Measurements from ENCODE around the gene CCAR1. TPM values are rescaled to one million over a fixed set of nuclear protein-coding genes. Genes with fewer than 3 reads are reported as not detected.

The CCAR1 gene
- total RNA-seq, 2 experiments from 2014 or later = 80.1 to 86.3 TPM

Other genes starting within 250 kb of the CCAR1 start
- 10 to 100 TPM; 34.7 to 40.4 TPM for gene DNA2, start 249.3 kb upstream of the CCAR1 start, total RNA-seq
- 10 to 100 TPM; 14.7 to 17.5 TPM for gene SLC25A16, start 193.7 kb upstream of the CCAR1 start, total RNA-seq
- 1 to 10 TPM; 1.5 to 1.6 TPM for gene TET1, start 160.9 kb upstream of the CCAR1 start, total RNA-seq
- under 1 TPM; 0.50 to 0.60 TPM for gene STOX1, start 106.3 kb downstream of the CCAR1 start, total RNA-seq
- 10 to 100 TPM; 51.9 to 56.2 TPM for gene DDX50, start 180.1 kb downstream of the CCAR1 start, total RNA-seq
- gene DDX21, start 234.9 kb downstream of the CCAR1 start, total RNA-seq = 10 to 100 TPM; 82.3 to 82.7 TPM

All from activated CD4-positive, alpha-beta memory T cell treated with anti-CD3 and anti-CD28 coated beads, Interleukin-2, amount 10 ng/mL, durations not matched to agents 7 days and 5 days (primary cell).